Stimulated activated CD4-positive, alpha-beta T cell treated with anti-CD3 and anti-CD28 coated beads, Interleukin-4, amount 100 ng/mL, for 1 hour (primary cell): ENCODE results near the gene NUDT3.
"Not testable (repeated sequence)": the region's sequence is repeated elsewhere in the genome, so short reads cannot be mapped to it uniquely, and the experiment has no call there.

Experiments
- DNase-seq: peaks from one replicate; pipeline ENCODE4 v3.0.0-alpha.2; 2020

The NUDT3 gene

DNA sequence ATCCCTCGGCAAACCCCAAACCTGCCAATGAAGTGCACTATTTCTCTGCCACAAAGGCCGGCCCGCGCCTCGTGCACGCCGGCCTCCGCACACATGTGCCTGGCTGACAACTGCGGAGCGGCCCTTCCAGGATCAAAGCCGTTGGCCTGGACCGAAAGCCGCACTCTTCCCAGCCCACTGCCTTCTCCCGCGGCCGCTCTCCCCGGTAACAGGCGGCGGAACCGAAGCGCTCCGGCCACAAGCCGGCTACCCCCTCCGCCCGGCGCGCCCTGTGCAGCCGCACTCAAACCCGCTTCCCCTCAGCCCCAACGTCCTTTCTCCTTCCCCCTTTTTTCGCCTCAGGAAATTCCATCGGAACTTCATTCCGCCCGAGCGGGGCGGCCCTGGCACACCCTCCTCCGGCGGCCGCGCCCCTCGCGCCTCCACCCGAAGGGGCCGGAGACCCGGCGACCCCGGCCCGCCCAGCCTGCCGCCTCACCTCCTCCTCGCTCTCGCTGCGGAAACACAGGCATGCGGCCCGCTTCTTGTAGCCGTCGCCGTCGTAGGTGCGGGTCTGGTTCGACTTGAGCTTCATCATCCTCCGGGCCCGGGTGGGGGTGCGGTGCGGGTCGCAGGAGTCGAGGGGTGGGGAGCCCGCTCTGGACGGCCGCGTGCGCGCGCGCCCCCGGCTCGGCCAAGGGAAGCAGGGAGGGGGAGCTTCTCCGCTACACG lies 528 bp downstream of the NUDT3 start:
- DNase-seq, result peak; percentile 56

DNA sequence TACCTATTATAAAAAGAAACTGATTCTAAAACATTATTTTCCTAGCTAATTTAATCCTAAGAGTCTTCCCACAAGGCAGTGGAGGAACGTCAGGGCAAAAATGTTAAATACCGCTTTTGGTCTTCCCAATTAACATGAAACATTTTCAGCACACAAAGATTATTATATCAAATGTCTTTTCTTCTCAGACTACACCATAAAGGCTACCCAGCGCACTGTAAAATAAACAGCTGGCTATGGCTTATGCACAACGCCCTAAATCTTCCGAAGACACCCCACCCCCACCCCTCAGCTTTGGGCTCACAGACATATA lies 1.0 kb downstream of the NUDT3 start:
- DNase-seq, result no peak

DNA sequence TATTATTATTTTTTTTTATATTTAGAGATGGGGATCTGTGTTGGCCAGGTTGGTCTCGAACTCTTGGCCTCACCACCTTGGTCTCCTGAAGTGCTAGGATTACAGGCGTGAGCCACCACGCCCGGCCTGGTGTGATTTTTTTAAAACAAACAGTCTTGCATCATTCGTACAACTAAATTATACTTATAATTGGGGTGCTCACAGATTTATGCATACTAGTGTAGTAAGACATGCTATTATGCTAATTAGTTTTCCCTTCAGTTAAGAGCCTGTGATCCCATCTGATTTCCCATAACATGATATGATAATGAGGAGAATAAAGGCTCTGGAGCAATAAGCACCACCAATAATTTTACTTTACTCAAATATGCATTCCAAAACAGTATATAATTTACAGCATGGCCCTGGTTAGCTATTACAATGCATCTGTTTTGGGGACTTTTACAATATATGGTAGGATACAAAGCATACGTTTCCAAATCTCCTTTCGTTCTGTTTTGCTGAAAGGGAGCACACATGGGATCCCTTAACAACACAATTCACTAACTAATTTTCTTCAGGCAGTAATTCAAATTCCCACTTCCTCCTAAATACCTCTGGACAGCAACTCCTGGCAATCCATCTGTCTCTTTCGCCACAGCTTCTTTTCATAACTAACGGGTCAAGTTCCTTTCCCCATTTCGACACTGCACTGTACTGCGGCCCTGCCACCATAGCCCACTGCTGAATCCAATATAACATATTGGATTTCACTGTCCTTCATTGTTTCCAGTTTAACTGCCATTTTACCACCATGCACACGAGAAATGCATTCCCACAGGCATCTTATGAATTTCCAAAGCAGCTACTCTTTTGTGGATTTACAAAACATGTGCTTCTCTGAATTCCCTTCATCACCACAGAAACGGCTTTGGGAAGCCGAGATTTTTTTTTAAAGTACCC lies 1.7 kb downstream of the NUDT3 start:
- DNase-seq, result no peak

DNA sequence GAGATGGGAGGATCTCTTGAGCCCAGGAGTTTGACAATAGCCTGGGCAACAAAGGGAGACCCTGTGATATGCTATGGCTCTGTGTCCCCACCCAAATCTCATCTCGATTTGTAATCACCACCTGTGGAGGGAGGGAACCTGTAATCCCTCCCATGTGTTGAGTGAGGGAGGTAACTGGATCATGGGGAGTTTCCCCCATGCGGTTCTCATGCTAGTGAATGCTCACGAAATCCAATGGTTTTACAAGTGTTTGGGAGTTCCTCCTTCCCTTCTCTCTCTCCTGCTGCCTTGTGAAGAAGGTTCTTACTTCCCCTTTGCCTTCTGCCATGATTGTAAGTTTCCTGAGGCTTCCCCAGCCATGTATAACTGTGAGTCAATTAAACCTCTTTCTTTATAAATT lies 3.4 kb downstream of the NUDT3 start:
- no peak for DNase-seq

DNA sequence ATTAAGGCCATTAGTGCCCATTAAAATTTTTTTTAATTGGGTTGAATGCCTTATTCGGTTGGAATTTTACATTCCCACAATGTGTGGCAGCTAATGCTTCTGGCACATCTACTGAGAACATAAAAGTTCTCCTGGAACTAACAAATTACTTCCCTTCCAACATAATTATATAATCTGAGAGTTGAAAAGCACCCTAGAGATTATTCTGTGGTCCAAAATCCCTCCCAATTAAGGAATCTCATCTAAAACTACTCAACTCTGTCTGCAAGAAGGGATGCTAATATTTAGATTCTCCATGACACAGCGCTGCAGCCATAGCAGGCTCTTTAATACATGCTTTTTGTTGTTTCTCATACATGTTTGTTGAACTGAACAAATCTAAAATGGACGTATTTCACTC lies 4.0 kb downstream of the NUDT3 start:
- no peak for DNase-seq

DNA sequence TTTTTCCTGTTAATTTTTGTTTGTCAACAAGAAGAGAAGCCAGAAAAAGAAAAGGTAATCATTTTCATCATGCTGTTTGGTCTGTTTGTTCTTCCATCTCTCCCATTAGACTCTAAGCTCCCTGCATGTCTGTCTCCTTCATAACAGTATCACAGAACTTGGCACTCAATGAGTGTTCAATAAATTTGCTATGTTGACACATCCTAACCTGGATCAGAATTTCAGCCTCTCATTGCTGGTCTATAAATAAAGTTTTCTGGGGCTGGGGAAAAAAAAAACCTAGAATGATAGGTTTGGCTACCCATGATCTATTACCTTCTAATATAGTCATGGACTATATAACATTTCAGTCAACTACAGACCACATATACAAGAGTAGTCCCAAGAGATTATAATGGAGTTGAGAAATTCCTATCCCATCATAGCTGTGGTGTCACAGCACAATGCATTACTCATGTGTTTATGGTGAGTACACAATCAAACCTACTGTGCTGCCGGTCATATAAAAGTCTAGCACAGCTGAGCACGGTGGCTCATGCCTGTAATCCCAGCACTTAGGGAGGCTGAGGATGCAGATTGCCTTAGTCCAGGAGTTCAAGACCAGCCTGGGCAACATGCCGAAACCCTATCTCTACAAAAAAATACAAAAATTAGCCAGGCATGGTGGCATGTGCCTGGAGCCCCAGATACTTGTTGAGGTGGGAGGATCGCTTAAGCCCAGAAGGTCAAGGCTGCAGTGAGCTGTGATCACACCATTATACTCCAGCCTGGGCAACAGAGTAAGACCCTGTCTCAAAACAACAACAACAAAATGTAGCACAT lies 5.9 kb downstream of the NUDT3 start:
- DNase-seq, result no peak

DNA sequence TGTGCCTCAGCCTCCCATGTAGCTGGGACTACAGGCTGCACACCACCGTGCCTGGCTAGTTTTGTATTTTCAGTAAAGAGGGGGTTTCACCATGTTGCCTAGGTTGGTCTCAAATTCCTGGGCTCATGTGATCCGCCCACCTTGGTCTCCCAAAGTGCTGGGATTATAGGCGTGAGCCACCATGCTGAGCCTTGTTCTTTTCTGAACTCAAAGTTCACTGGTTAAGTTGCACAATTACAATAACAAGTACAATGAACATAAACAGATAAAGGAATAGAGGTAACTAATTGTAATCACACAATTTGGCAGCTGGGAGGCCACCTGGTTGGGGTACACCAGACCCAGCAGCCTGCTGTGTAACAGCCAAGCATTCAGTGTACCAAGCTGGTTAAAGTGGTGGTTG lies 6.7 kb downstream of the NUDT3 start:
- no peak for DNase-seq

DNA sequence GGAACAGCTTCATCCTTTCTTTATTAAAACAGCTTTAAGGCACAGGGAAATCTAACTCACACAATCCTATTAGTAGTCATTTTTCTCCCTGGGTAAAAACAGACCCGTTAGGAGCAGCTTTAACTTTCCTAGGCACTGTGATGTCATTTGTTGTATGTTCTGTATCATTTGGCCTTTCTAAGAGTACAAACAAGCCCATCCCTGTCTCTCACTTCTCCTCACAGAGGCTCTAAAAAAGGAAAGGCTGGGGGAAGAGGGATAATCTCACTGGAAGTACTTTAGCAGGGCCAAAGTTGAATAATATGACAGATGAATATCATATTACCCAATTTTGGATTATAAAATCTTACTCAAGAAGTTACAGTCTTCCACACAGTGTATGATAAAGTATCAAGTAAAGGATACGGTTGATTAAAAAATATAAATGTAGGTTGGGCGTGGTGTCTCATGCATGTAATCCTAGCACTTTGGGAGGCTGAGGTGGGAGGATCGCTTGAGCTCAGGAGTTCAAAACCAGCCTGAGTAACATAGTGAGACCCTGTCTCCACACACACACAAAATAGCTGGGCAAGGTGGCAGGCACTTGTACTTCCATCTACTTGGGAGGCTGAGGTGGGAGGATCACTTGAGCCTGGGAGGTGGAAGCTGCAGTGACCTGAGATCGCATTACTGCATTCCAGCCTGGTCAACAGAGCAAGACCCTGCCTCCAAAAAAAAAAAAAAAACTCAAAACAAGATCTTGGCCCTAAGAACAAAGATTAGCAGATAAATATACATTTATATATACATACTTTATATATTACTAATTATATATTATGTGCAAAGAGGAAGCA lies 7.9 kb downstream of the NUDT3 start:
- DNase-seq, result no peak

DNA sequence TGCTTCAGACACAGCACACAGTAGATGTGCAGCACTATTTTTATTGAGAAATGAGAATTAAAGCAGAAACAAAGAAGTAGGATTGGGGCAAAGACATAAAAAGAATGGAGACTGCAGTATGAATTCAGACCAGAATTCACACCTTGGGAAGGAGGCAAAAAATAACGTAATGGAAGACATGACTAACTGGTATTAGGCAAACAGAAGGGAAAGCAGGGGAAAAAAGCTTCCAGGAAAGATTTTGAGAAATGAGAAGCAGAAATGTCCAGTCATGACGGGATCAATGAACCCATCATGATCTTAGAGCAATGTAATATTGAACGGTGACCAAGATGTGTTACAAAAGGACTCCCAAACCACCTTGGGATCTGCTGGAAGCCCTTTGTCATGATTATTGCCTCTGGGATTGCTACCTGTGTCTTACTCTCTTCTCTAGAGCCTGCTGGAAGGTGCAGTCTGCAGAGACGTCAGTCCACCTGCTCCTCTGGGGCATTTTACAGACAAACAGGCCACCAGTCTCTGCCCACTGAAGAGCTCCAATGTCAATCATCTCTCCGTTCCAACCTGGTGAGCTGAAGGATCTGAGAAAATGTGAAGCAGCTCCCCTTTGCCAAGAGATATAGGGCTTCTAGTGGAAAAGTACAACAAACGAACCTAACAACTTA lies 8.7 kb downstream of the NUDT3 start:
- DNase-seq, result no peak

DNA sequence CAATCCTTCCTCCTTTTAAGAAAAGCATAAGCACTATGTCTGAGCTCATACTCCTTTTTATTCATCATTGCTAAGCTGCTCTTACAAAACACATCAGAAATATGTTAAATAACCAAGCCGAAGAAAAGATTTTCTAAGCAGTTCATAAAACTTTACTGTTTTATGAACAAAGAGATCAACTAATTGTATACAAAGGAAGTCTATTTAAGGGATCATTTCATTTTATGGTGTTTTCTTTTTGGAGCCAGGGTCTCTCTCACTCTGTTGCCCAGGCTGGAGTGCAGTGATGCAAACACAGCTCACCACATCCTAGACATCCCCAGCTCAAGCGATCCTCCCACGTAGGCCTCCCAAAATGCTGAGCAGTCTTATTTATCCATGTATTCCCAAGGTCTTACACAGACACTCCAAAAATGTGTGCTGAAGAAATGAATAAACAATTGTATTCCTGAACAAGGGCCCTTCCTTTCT lies 9.3 kb downstream of the NUDT3 start:
- DNase-seq, result no peak

DNA sequence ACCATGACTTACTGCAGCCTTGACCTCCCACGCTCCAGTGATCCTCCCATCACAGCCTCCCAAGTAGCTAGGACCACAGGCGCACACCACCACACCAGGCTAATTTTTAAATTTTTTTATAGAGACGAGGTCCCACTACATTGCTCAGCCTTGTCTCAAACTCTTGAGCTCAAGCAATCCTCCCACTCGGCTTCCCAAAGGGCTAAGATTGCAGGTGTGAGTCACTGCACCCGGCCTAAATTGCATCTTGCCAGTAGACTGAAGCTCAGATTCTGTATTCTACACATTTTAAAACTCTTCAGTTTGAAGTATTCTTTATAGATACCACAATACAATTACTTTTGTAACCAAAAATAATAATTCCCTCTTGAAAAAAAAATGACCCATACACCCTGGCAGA lies 11.4 kb downstream of the NUDT3 start:
- DNase-seq, result no peak

DNA sequence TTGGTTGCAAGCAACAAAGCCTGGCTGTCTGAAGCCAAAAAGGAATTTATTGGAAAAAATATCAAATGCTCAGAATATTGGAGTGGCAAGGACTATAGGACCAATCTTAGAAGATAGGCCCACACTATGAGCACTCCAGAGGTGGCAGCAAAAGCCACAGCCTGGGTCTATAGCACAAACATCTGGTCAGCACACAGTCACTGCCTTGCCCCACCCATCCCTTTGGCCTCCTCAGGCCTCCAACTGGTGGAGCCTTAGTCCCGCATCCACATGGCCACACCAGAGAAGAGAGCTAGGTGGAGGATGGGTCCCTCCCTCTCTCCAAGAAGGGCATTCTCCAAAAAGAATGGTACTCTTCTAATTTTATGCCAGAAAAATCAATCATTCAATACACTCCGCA lies 14.0 kb downstream of the NUDT3 start:
- no peak for DNase-seq

DNA sequence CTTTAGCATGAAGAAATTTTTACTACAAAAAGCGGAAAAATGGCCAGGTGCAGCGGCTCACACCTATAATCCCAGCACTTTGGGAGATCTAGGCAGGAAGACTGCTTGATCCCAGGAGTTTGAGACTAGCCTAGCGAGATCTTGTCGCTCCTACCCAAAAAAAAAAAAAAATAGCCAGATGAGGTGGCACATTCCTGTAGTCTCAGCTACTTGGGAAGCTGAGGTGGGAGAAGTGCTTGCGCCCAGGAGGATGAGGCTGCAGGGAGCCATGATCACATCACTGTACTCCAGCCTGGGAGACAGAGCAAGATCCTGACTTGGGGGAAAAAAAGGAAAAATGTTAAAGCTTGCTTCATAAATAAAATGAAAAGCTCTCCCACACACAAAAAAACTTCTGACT lies 14.5 kb downstream of the NUDT3 start:
- DNase-seq, result no peak

DNA sequence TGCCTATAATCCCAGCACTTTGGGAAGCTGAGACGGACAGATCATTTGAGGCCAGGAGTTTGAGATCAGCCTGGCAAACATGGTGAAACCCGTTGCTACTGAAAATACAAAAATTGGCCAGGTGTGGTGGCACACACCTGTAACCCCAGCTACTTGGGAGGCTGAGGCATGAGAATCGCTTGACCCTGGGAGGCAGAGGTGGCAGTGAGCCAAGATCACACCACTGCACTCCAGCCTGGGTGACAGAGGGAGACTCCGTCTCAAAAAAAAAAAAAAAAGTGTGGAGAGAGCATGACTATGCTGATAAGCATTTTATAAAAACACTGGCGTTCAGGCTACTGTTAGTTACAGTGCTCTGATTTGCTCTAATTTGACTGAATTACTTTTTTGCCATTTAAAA lies 14.9 kb downstream of the NUDT3 start:
- DNase-seq, result not testable (repeated sequence)

DNA sequence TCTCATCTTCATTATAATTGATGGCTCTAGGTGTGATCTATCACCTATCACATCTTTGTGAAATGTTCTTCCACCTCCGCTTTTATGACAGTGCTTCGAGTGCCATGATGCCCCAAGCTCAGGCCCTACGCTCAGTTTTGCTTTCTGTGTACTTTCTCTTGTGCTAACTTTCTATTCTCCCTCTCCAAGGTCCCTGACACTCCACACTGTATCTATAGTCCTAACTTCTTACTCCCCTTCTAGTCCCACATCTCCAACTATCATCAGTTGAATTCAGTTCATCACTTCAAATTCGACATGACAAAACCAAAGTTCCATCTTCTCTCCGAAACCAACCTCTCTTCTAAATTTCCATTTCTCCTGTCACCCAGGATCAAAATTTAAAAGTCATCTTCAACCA lies 16.6 kb downstream of the NUDT3 start:
- no peak for DNase-seq

DNA sequence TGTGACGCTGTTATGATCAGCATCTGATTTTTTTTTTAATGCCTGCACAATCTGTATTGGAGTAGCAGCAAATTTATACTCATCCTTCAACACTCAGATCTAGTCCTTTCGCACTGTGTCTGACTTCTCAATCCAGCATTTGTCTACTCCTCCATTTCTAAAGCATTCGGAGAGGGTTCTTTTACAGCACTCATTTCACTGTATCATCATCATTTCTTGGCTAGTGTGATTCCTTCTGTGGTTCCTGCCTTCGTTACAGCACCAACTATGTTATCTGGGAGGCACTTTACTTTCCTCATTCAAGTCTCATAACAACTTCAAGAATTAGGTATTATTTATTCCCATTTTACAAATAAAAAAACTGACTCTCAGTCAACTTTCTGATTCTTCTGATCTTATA lies 18.0 kb downstream of the NUDT3 start:
- no peak for DNase-seq

DNA sequence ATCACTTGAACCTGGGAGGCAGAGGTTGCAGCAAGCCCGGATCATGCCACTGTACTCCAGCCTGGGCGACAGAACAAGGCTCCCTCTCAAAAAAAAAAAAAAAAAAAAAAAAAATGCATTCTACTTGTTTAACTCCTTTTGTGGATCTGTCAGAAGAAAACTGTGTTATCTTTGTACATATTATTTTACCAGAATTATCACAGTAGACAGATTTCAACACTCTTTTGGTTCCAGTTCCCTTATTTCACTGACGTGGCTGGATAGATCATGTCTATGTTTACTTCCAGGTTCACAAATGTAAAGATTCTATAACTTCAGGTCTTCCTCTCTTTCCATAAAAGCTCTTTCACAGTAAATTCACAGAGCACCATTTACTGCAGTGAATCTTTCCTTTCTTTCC lies 18.4 kb downstream of the NUDT3 start:
- DNase-seq, result no peak

DNA sequence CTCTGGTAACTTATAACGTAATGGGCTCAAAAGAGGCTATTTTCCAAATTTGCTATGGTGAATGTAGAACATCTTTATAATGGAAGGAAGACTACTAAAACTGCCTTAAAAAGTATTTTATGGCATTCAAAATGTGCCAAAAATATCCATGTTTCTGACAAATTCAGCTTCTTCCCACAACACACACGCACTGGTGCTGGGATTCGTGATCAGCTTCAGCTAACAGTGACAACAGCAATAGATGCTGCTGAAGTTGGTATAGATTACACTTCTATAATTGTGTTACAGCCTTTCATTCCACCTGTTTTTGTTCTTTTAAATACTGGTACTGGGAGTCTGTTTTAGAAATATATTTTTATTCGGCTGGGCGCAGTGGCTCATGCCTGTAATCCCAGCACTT lies 19.0 kb downstream of the NUDT3 start:
- DNase-seq, result no peak

DNA sequence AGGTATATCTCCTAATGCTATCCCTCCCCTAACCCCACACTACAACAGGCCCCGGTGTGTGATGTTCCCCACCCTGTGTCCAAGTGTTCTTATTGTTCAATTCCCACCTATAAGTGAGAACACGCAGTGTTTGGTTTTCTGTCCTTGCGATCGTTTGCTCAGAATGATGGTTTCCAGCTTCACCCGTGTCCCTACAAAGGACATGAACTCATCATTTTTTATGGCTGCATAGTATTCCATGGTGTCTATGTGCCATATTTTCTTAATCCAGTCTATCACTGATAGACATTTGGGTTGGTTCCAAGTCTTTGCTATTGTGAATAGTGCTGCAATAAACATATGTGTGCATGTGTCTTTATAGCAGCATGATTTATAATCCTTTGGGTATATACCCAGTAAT lies 20.6 kb downstream of the NUDT3 start:
- DNase-seq, result not testable (repeated sequence)

DNA sequence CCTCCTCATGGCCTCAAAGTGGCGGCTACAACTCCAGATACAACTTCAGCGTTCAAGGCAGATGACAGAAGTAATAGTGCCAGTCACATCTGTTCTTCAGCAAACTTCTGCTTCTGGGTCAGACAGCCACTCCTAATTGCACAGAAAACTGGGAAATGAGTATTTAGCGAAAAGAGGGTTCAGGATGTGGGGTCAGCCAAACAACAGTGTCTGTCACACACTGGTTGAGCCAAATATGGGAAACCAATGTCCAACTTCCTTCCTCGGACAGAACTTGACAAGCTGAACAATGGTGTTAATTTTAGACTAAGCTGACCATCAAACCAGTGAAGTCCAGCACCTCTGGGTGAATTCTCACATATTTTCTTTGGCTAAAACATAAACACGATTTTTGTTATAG lies 22.1 kb downstream of the NUDT3 start:
- no peak for DNase-seq

DNA sequence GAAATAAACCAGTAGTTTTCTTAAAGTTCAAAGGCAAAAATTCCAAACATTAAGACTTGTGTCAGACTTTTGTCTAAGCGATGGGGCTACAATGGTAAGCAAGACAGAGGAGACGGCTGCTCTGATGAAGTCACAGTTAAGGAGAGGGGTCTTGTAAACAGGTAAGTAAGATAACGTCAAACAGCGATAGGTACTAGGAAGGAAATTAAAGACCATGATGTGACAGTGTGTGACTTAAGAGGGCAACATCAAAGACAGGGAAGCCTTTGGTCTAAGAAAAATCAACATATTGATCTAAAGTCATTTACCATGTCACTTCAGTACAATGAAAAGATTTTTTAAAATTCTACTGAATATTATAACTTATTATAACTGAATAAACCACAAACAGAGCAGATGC lies 23.1 kb downstream of the NUDT3 start:
- DNase-seq, result no peak

DNA sequence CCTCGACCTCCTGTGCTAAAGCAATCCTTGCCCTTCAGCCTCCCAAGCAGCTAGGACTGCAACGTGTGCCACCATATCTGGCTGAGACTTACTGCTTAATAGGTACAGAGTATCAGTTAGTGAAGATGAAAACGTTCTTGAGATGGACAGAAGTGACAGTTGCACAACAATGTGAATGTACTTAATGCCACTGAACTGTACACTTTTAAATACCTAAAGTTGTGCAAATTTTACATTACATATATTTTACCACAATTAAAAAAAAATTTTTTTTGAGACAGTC lies 25.9 kb downstream of the NUDT3 start:
- no peak for DNase-seq
